Neural crest cell (in vitro differentiated cells): ENCODE measurements around the gene GRIK3. TPM values are rescaled to one million over a fixed set of nuclear protein-coding genes. Genes with fewer than 3 reads are reported as not detected.

ENCODE experiments used
- DNase-seq: peaks from one replicate; pipeline ENCODE4 v3.0.0; 2021; ENCODE audit warnings: low read depth, mixed read lengths, low spot score
- H3K27ac Mint-ChIP-seq: one replicate; pipeline ENCODE4 v1.8.0; 2021; ENCODE audit warnings: mild to moderate bottlenecking, mixed read lengths; ENCODE audit not compliant: unreplicated experiment
- H3K27me3 Mint-ChIP-seq: 2 replicates; pipeline ENCODE4 v1.8.0; 2021; ENCODE audit warnings: low read depth, mild to moderate bottlenecking, mixed read lengths
- H3K36me3 Mint-ChIP-seq: 2 replicates; pipeline ENCODE4 v1.8.0; 2021; ENCODE audit warnings: low read depth, mild to moderate bottlenecking, mixed read lengths
- H3K4me1 Mint-ChIP-seq: 2 replicates; pipeline ENCODE4 v1.8.0; 2021; ENCODE audit warnings: mixed read lengths
- H3K4me3 Mint-ChIP-seq: one replicate; pipeline ENCODE4 v1.8.0; 2021; ENCODE audit warnings: mild to moderate bottlenecking, mixed read lengths
- H3K9me3 Mint-ChIP-seq: 2 replicates; pipeline ENCODE4 v1.8.0; 2021; ENCODE audit warnings: mixed read lengths
- total RNA-seq: library from RNA; stranded (reverse); gene quantifications from 2 replicates; pipeline ENCODE4 v1.2.1, GENCODE V29; 2021
- TF ChIP-seq, protein P1 (sequence below): fragments of 200-600 bp; sonication (generic); conservative IDR thresholded peaks from 2 replicates; pipeline ENCODE4 v1.5.0; 2021; ENCODE audit warnings: antibody characterized with exemption, mild to moderate bottlenecking

GRIK3 gene
- total RNA-seq, 1 donor from 2014 or later, result 2.4 TPM

DNA sequence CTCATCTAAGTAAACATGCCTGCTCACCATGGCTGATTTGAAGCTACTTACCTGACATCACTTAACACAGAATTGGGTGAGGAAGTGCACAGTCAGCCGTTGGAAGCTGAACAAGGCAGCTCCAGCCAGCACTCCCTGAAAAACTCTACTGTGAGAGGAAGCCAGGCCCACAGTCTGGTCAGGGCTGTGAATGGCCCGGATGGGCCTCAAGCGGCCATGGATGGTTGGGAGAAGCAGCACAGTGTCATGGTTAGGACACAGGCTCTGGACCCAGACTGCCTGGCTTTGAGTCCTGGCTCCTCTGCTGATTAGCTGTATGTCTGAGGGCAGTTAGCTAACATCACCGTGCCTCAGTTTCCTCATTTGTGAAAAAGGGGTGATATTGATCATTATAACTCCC, 267.8 kb downstream of the GRIK3 start:
- peaks cover 7% of the 10 kb centered on the region for H3K27me3 Mint-ChIP-seq
- H3K4me3 Mint-ChIP-seq, result no peak overlapping the region
- H3K36me3 Mint-ChIP-seq, result no peaks in the 10 kb centered on the region
- DNase-seq, result no peak
- TF ChIP-seq, protein P1, sequence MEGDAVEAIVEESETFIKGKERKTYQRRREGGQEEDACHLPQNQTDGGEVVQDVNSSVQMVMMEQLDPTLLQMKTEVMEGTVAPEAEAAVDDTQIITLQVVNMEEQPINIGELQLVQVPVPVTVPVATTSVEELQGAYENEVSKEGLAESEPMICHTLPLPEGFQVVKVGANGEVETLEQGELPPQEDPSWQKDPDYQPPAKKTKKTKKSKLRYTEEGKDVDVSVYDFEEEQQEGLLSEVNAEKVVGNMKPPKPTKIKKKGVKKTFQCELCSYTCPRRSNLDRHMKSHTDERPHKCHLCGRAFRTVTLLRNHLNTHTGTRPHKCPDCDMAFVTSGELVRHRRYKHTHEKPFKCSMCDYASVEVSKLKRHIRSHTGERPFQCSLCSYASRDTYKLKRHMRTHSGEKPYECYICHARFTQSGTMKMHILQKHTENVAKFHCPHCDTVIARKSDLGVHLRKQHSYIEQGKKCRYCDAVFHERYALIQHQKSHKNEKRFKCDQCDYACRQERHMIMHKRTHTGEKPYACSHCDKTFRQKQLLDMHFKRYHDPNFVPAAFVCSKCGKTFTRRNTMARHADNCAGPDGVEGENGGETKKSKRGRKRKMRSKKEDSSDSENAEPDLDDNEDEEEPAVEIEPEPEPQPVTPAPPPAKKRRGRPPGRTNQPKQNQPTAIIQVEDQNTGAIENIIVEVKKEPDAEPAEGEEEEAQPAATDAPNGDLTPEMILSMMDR, result no peak
- H3K27ac Mint-ChIP-seq, result no peak overlapping the region
- no peaks in the 10 kb centered on the region for H3K9me3 Mint-ChIP-seq
- H3K4me1 Mint-ChIP-seq, result peaks cover 20% of the 10 kb centered on the region

- H3K4me1 Mint-ChIP-seq, result peaks cover 14% of the 10 kb centered on the region
- no peak for DNase-seq
- H3K27me3 Mint-ChIP-seq, result peaks cover 6% of the 10 kb centered on the region
- TF ChIP-seq, protein P1, result no peak
- no peaks in the 10 kb centered on the region for H3K36me3 Mint-ChIP-seq
- no peak overlapping the region for H3K4me3 Mint-ChIP-seq
- peak overlapping the region; percentile 7 for H3K27ac Mint-ChIP-seq
- H3K9me3 Mint-ChIP-seq, result no peaks in the 10 kb centered on the region
Measured at GRCh38 chr1:36765785-36766300, 268.5 kb downstream of the GRIK3 start.

DNA sequence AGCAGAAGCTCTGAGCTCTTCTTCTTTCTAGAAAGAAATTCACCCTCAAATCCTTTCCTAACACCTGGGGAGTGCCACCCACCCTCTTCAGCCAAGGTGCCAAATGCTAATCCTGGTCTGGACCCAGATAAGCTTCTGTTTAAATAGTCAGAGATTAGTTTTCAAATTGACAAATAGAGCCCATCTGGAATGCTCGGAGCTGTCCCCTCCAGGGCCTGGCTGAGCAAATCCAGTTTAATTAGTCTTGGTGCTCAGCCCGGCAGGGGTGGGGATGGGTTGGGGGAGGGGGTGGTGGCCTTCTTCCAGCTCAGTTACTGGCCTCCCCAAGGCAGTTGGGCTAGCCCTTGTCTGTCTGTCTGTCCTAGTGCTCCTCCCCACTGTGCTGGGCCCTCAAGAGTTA, 269.5 kb downstream of the GRIK3 start:
- peaks cover 12% of the 10 kb centered on the region for H3K4me1 Mint-ChIP-seq
- H3K27me3 Mint-ChIP-seq, result peaks cover 6% of the 10 kb centered on the region
- no peak overlapping the region for H3K4me3 Mint-ChIP-seq
- H3K27ac Mint-ChIP-seq, result no peak overlapping the region
- TF ChIP-seq, protein P1, result no peak
- no peaks in the 10 kb centered on the region for H3K36me3 Mint-ChIP-seq
- H3K9me3 Mint-ChIP-seq, result no peaks in the 10 kb centered on the region
- no peak for DNase-seq

DNA sequence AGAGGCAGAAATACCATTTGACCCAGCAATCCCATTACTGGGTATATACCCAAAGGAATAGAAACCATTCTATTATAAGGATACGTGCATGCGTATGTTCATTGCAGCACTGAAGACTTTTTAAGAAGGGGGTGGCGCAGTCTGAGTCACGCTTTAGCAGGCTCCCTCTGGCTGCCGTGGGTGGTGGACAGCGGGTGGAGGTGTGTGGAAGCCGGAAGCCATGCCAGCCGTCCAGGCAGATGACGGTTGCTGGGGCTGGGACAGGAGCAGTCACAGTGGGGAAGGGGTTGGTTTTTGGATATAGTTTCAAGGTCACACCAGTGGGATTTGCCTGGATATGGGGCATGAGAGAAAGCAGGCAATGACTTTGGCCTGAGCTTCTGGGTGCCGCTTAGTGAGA, 270.5 kb downstream of the GRIK3 start:
- DNase-seq, result no peak
- TF ChIP-seq, protein P1, result no peak
- Mint-ChIP-seq H3K27me3 (peaks cover 3% of the 10 kb centered on the region), H3K27ac (no peak overlapping the region), H3K4me1 (peaks cover 12% of the 10 kb centered on the region), H3K9me3 (no peaks in the 10 kb centered on the region), H3K4me3 (no peak overlapping the region), H3K36me3 (no peaks in the 10 kb centered on the region)

- Mint-ChIP-seq H3K36me3 (no peaks in the 10 kb centered on the region), H3K9me3 (no peaks in the 10 kb centered on the region), H3K27ac (no peak overlapping the region), H3K27me3 (peaks cover 3% of the 10 kb centered on the region), H3K4me3 (no peak overlapping the region), H3K4me1 (peaks cover 12% of the 10 kb centered on the region)
- DNase-seq, result no peak
- TF ChIP-seq, protein P1, result no peak
Measured at GRCh38 chr1:36762174-36762573, 272.1 kb downstream of the GRIK3 start.
